Effector memory CD8-positive, alpha-beta T cell (primary cell): Measurements from ENCODE around the gene DTD1.
A peak's percentile ranks its signal among the peaks of the same experiment; 100 is the strongest.

Source experiments
- ATAC-seq: fragments of 150-1000 bp; cut with Tn5 transposase; replicated peaks from 2 replicates; pipeline ENCODE4 v1.10.0; 2021; ENCODE audit warnings: mild to moderate bottlenecking, moderate library complexity
- DNase-seq, 3 experiments: peaks; one replicate each; pipeline ENCODE4 v3.0.0; 2021
- H3K27ac Mint-ChIP-seq, 2 donors: one replicate each; pipeline ENCODE4 v1.8.0; 2022; ENCODE audit warnings: mild to moderate bottlenecking in 2 of 2, mixed read lengths in 2 of 2, moderate library complexity in 2 of 2
- H3K27me3 Mint-ChIP-seq, 2 donors: one replicate each; pipeline ENCODE4 v1.8.0; 2022; ENCODE audit warnings: mixed read lengths in 2 of 2
- H3K36me3 Mint-ChIP-seq: one replicate; pipeline ENCODE4 v1.8.0; 2022; ENCODE audit warnings: mild to moderate bottlenecking, moderate library complexity, mixed read lengths; ENCODE audit not compliant: insufficient read depth
- H3K4me1 Mint-ChIP-seq, 2 donors: one replicate each; pipeline ENCODE4 v1.8.0; 2022; ENCODE audit warnings: low read depth in 2 of 2, mixed read lengths in 2 of 2
- H3K4me3 Mint-ChIP-seq, 2 donors: one replicate each; pipeline ENCODE4 v1.8.0; 2022; ENCODE audit warnings: mild to moderate bottlenecking in 2 of 2, mixed read lengths in 2 of 2, moderate library complexity in 2 of 2
- H3K9me3 Mint-ChIP-seq, 2 donors: one replicate each; pipeline ENCODE4 v1.8.0; 2022; ENCODE audit warnings: mixed read lengths in 2 of 2

DTD1 gene

GRCh38 chr20:18729231-18729825, 141.5 kb downstream of the DTD1 start:
- Mint-ChIP-seq H3K9me3 (no peaks in the 10 kb centered on the region), H3K4me1 (peaks cover 25 to 37% of the 10 kb centered on the region in 2 donors), H3K27ac (no peak overlapping the region), H3K4me3 (no peak overlapping the region), H3K36me3 (no peaks in the 10 kb centered on the region), H3K27me3 (no peaks in the 10 kb centered on the region)
- ATAC-seq, result no peak
- DNase-seq, result no peak

GRCh38 chr20:18731940-18732339, 144.1 kb downstream of the DTD1 start:
- peaks cover 23 to 30% of the 10 kb centered on the region in 2 donors for H3K4me1 Mint-ChIP-seq
- H3K4me3 Mint-ChIP-seq, result no peak overlapping the region
- no peaks in the 10 kb centered on the region for H3K9me3 Mint-ChIP-seq
- no peak overlapping the region for H3K27ac Mint-ChIP-seq
- no peaks in the 10 kb centered on the region for H3K36me3 Mint-ChIP-seq
- ATAC-seq (no peak), DNase-seq (no peak)
- H3K27me3 Mint-ChIP-seq, result no peaks in the 10 kb centered on the region

- Mint-ChIP-seq H3K27ac (peak overlapping the region in 1 of 2 donors; percentile 17), H3K36me3 (no peaks in the 10 kb centered on the region), H3K9me3 (no peaks in the 10 kb centered on the region), H3K27me3 (no peaks in the 10 kb centered on the region), H3K4me3 (no peak overlapping the region), H3K4me1 (peaks cover 32 to 40% of the 10 kb centered on the region in 2 donors)
- DNase-seq (no peak), ATAC-seq (no peak)
Measured at GRCh38 chr20:18734525-18735189, 146.8 kb downstream of the DTD1 start.

GRCh38 chr20:18737140-18737539, 149.3 kb downstream of the DTD1 start:
- Mint-ChIP-seq H3K27me3 (no peaks in the 10 kb centered on the region), H3K27ac (peak overlapping the region; percentile 92 to 95), H3K9me3 (no peaks in the 10 kb centered on the region), H3K36me3 (peaks cover 3% of the 10 kb centered on the region), H3K4me1 (peaks cover 32 to 36% of the 10 kb centered on the region in 2 donors), H3K4me3 (peak overlapping the region in 1 of 2 donors; percentile 70)
- DNase-seq, result no peak
- no peak for ATAC-seq

GRCh38 chr20:18738055-18738454, 150.2 kb downstream of the DTD1 start:
- Mint-ChIP-seq H3K27ac (peak overlapping the region; percentile 9 to 92), H3K4me3 (peak overlapping the region in 1 of 2 donors; percentile 70), H3K4me1 (peaks cover 30 to 36% of the 10 kb centered on the region in 2 donors), H3K27me3 (no peaks in the 10 kb centered on the region), H3K9me3 (no peaks in the 10 kb centered on the region), H3K36me3 (peaks cover 7% of the 10 kb centered on the region)
- peak; percentile 93 for ATAC-seq
- DNase-seq, result peak in 2 of 3 experiments; percentile 26 to 30

GRCh38 chr20:18738888-18739287, 151.0 kb downstream of the DTD1 start:
- Mint-ChIP-seq H3K36me3 (peaks cover 7% of the 10 kb centered on the region), H3K27ac (peak overlapping the region; percentile 9 to 92), H3K27me3 (no peaks in the 10 kb centered on the region), H3K9me3 (no peaks in the 10 kb centered on the region), H3K4me1 (peaks cover 30 to 36% of the 10 kb centered on the region in 2 donors), H3K4me3 (peak overlapping the region in 1 of 2 donors; percentile 70)
- DNase-seq (no peak), ATAC-seq (no peak)

GRCh38 chr20:18739751-18740166, 151.9 kb downstream of the DTD1 start:
- no peak overlapping the region for H3K4me3 Mint-ChIP-seq
- H3K4me1 Mint-ChIP-seq, result peaks cover 28 to 36% of the 10 kb centered on the region in 2 donors
- H3K36me3 Mint-ChIP-seq, result peaks cover 7% of the 10 kb centered on the region
- no peaks in the 10 kb centered on the region for H3K27me3 Mint-ChIP-seq
- no peak for ATAC-seq
- H3K9me3 Mint-ChIP-seq, result no peaks in the 10 kb centered on the region
- H3K27ac Mint-ChIP-seq, result peak overlapping the region; percentile 9 to 92
- DNase-seq, result no peak

GRCh38 chr20:18740726-18741125, 152.9 kb downstream of the DTD1 start:
- peaks cover 32 to 36% of the 10 kb centered on the region in 2 donors for H3K4me1 Mint-ChIP-seq
- no peaks in the 10 kb centered on the region for H3K27me3 Mint-ChIP-seq
- DNase-seq (no peak), ATAC-seq (no peak)
- no peak overlapping the region for H3K4me3 Mint-ChIP-seq
- H3K36me3 Mint-ChIP-seq, result peaks cover 11% of the 10 kb centered on the region
- no peaks in the 10 kb centered on the region for H3K9me3 Mint-ChIP-seq
- no peak overlapping the region for H3K27ac Mint-ChIP-seq

- H3K27me3 Mint-ChIP-seq, result no peaks in the 10 kb centered on the region
- H3K27ac Mint-ChIP-seq, result peak overlapping the region in 1 of 2 donors; percentile 67
- DNase-seq, result no peak
- H3K4me3 Mint-ChIP-seq, result no peak overlapping the region
- H3K4me1 Mint-ChIP-seq, result peaks cover 17 to 27% of the 10 kb centered on the region in 2 donors
- no peaks in the 10 kb centered on the region for H3K9me3 Mint-ChIP-seq
- ATAC-seq, result no peak
- peaks cover 13% of the 10 kb centered on the region for H3K36me3 Mint-ChIP-seq
Measured at GRCh38 chr20:18742841-18743240, 155.0 kb downstream of the DTD1 start.

- no peaks in the 10 kb centered on the region for H3K9me3 Mint-ChIP-seq
- H3K36me3 Mint-ChIP-seq, result peaks cover 13% of the 10 kb centered on the region
- H3K4me3 Mint-ChIP-seq, result no peak overlapping the region
- H3K27me3 Mint-ChIP-seq, result no peaks in the 10 kb centered on the region
- peak overlapping the region in 1 of 2 donors; percentile 67 for H3K27ac Mint-ChIP-seq
- peaks cover 10 to 25% of the 10 kb centered on the region in 2 donors for H3K4me1 Mint-ChIP-seq
- DNase-seq, result no peak
- ATAC-seq, result no peak
Measured at GRCh38 chr20:18743665-18744440, 156.0 kb downstream of the DTD1 start.

GRCh38 chr20:18747090-18747489, 159.2 kb downstream of the DTD1 start:
- Mint-ChIP-seq H3K4me1 (peaks cover 14 to 38% of the 10 kb centered on the region in 2 donors), H3K4me3 (no peak overlapping the region), H3K9me3 (no peaks in the 10 kb centered on the region), H3K36me3 (peaks cover 10% of the 10 kb centered on the region), H3K27me3 (no peaks in the 10 kb centered on the region), H3K27ac (no peak overlapping the region)
- ATAC-seq, result no peak
- DNase-seq, result no peak

GRCh38 chr20:18748987-18749386, 161.1 kb downstream of the DTD1 start:
- no peak for DNase-seq
- no peak for ATAC-seq

GRCh38 chr20:18749528-18749927, 161.7 kb downstream of the DTD1 start:
- Mint-ChIP-seq H3K36me3 (peaks cover 7% of the 10 kb centered on the region), H3K4me3 (no peak overlapping the region), H3K27me3 (no peaks in the 10 kb centered on the region), H3K9me3 (no peaks in the 10 kb centered on the region), H3K4me1 (peaks cover 21 to 50% of the 10 kb centered on the region in 2 donors), H3K27ac (peak overlapping the region in 1 of 2 donors; percentile 6)
- DNase-seq, result no peak
- no peak for ATAC-seq

More at GRCh38 chr20:18748987-18749386, 161.1 kb downstream of the DTD1 start:
- Mint-ChIP-seq H3K36me3 (peaks cover 7% of the 10 kb centered on the region), H3K27me3 (no peaks in the 10 kb centered on the region), H3K9me3 (no peaks in the 10 kb centered on the region), H3K4me1 (peaks cover 18 to 48% of the 10 kb centered on the region in 2 donors), H3K4me3 (no peak overlapping the region), H3K27ac (peak overlapping the region in 1 of 2 donors; percentile 6)
